ENCODE measurements around the gene CAPS2.

GRCh38 chr12:75227132-75227531 lies 103.0 kb downstream of the CAPS2 start:
- TF ChIP-seq NFIC (IDR thresholded peaks at IDR 0.05) (no peak), CREB1 (IDR thresholded peaks at IDR 0.05; ENCODE audit: low read depth) (no peak), ZBTB7A (IDR thresholded peaks at IDR 0.05; ENCODE audit: low read depth) (no peak), EP300 (IDR thresholded peaks at IDR 0.05; ENCODE audit: borderline replicate concordance) (no peak), TAF1 (IDR thresholded peaks at IDR 0.05; ENCODE audit: low read depth) (no peak), RAD21 (IDR thresholded peaks at IDR 0.05; ENCODE audit: low read depth) (no peak), REST (IDR thresholded peaks at IDR 0.05; ENCODE audit: low read depth) (no peak), CEBPB (IDR thresholded peaks at IDR 0.05) (no peak), TEAD4 (IDR thresholded peaks at IDR 0.05) (no peak)

All from Ishikawa (cell line).